A673 (cell line): ENCODE measurements around the gene RRAGD. TPM values are rescaled to one million over a fixed set of nuclear protein-coding genes. Genes with fewer than 3 reads are reported as not detected.

Experiments
- BruUV-seq: library from RNA; stranded (reverse); fragments of 400-500 nt; replicated peaks from 2 replicates; lab custom pipeline; 2021; lab: Mats Ljungman, UMichigan
- CTCF ChIA-PET: fragments of 300-600 bp; sonication (Branson Sonifier 250); formaldehyde crosslinking; loops from one replicate; lab custom pipeline; 2022; ENCODE audit warnings: antibody characterized with exemption; lab: Charles Lee
- POLR2A ChIA-PET: fragments of 300-600 bp; sonication (Branson Sonifier 250); formaldehyde crosslinking; loops from one replicate; lab custom pipeline; 2022; ENCODE audit warnings: antibody characterized with exemption; ENCODE audit not compliant: low non-redundant PET; lab: Charles Lee
- DNase-seq: peaks from one replicate; pipeline ENCODE4 v3.0.0-alpha.2; 2015; ENCODE audit warnings: low spot score
- H3K27ac ChIP-seq: fragments of 200-600 bp; sonication (generic); 2 replicates; pipeline ENCODE4 v1.5.1; 2016; ENCODE audit warnings: mixed run types, low read depth, mild to moderate bottlenecking, mixed read lengths, antibody characterized with exemption, low read length; ENCODE audit not compliant: poor library complexity, severe bottlenecking
- H3K27me3 ChIP-seq: fragments of 200-600 bp; sonication (generic); replicated peaks from 2 replicates; pipeline ENCODE4 v1.6.1; 2017; ENCODE audit warnings: mixed run types, low read depth, mild to moderate bottlenecking, mixed read lengths, antibody characterized with exemption, low read length; ENCODE audit not compliant: insufficient read depth, poor library complexity
- H3K36me3 ChIP-seq: fragments of 200-600 bp; sonication (generic); 2 replicates; pipeline ENCODE4 v1.6.1; 2016; ENCODE audit warnings: mixed run types, mild to moderate bottlenecking, mixed read lengths, antibody characterized with exemption, low read length; ENCODE audit not compliant: insufficient read depth, poor library complexity, severe bottlenecking
- H3K4me1 ChIP-seq: fragments of 200-600 bp; sonication (generic); 2 replicates; pipeline ENCODE4 v1.6.1; 2017; ENCODE audit warnings: mixed run types, mild to moderate bottlenecking, mixed read lengths, antibody characterized with exemption, low read length; ENCODE audit not compliant: insufficient read depth, poor library complexity, severe bottlenecking
- H3K4me3 ChIP-seq: fragments of 200-600 bp; sonication (generic); 2 replicates; pipeline ENCODE4 v1.5.1; 2016; ENCODE audit warnings: low read depth, mixed run types, mild to moderate bottlenecking, mixed read lengths, low read length; ENCODE audit not compliant: poor library complexity, severe bottlenecking
- H3K9me3 ChIP-seq: fragments of 200-600 bp; sonication (generic); 2 replicates; pipeline ENCODE4 v1.6.1; 2016; ENCODE audit warnings: mixed run types, low read depth, mild to moderate bottlenecking, mixed read lengths, antibody characterized with exemption, low read length; ENCODE audit not compliant: poor library complexity, severe bottlenecking
- EZH2 ChIP-seq: fragments of 200-600 bp; sonication (generic); IDR thresholded peaks from 2 replicates; pipeline ENCODE4 v1.6.1; 2017; ENCODE audit warnings: borderline replicate concordance, low read depth, mild to moderate bottlenecking, mixed read lengths, antibody characterized with exemption, low read length; ENCODE audit not compliant: poor library complexity, severe bottlenecking
- intact Hi-C: fragments of 100-400 bp; cut with micrococcal nuclease; formaldehyde crosslinking; loops from one replicate; pipeline ENCODE4 v1.10.0; 2022; ENCODE audit not compliant: unreplicated experiment
- total RNA-seq: library from RNA; stranded (reverse); gene quantifications from 2 replicates; pipeline ENCODE4 v1.2.3, GENCODE V29; 2021
- TF ChIP-seq, protein P1 (sequence below): fragments of 300-800, 200-600 bp; sonication (generic); conservative IDR thresholded peaks from 2 replicates; pipeline ENCODE4 v1.5.1; 2017; ENCODE audit warnings: low read depth, mild to moderate bottlenecking, antibody characterized with exemption, low read length, moderate library complexity, mixed read lengths

Gene RRAGD
- total RNA-seq, 1 experiment from 2014 or later: 9.5 TPM

DNA sequence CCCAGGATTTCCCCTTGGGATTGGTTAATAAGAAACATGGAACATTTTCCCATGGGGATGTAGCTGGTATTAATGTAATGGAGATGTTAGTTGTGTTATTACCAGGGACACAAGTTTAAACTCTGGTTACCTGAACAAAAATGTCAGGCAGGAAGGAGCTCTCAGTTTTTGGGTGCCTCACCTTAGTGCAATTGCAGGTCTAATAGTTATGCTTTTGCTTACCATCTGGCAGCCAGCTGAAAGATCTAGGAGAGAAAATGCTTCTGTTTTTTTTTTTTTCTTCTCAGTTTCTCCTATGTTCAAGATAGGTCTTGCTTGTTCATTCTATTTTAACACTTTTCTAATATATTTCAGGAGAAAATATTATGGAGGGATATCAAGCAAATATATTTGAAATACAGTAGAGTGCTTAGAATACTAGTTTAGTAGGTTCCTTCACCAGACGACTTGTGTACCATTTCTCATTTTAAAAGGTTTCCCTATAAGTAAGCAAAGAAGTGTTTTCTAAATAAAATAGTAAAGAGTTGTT is 55.4 kb downstream of the RRAGD start:
- BruUV-seq: no TSS peak
- intact Hi-C loops: no loop called here
- DNase-seq: no peak
- Histone ChIP-seq H3K4me1 (peaks cover 13% of the 10 kb centered on the region), H3K27me3 (no peaks in the 10 kb centered on the region), H3K27ac (no peak overlapping the region), H3K36me3 (no peaks in the 10 kb centered on the region), H3K4me3 (no peak overlapping the region), H3K9me3 (no peaks in the 10 kb centered on the region)
- ChIA-PET POLR2A (no interaction called here), CTCF (interaction anchor here (0.7 kb wide), 1 partner anchor 252 kb away, joined by 3 read pairs; no protein-coding TSS in a partner anchor)
- TF ChIP-seq, protein P1, sequence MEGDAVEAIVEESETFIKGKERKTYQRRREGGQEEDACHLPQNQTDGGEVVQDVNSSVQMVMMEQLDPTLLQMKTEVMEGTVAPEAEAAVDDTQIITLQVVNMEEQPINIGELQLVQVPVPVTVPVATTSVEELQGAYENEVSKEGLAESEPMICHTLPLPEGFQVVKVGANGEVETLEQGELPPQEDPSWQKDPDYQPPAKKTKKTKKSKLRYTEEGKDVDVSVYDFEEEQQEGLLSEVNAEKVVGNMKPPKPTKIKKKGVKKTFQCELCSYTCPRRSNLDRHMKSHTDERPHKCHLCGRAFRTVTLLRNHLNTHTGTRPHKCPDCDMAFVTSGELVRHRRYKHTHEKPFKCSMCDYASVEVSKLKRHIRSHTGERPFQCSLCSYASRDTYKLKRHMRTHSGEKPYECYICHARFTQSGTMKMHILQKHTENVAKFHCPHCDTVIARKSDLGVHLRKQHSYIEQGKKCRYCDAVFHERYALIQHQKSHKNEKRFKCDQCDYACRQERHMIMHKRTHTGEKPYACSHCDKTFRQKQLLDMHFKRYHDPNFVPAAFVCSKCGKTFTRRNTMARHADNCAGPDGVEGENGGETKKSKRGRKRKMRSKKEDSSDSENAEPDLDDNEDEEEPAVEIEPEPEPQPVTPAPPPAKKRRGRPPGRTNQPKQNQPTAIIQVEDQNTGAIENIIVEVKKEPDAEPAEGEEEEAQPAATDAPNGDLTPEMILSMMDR: no peak
- TF ChIP-seq EZH2: no peak

DNA sequence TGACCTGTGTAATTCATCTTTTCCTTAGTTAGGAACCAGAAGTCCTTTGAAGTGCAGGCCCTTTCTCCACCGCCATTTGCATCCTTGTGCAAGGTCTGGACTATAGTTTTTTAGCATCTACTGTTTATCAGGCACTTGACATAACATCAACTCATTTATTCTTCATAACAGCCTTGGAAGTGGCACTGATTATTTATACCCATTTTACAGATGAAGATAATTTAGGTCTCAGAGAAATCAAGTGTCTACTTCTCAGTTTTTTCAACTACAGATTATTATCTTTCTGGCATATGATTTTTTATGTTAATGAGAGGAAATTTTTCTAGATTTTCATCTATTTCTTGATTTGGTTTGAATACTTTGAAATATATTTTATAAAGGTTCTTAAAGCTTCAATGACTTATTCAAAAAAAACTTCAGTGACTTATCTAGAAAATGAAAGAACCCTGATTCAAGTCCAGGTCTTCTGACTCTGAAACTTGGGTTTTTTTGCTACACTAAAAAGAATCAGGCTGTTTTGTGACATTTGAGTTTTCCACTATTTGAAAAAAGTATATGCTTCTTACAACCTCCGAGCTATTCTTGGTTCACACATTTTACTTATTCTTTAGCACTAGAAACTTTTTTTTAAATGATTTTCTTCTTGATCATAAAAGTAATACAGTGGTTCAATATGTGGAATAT is 56.4 kb downstream of the RRAGD start:
- BruUV-seq: no TSS peak
- Histone ChIP-seq H3K4me1 (peaks cover 18% of the 10 kb centered on the region), H3K27me3 (no peaks in the 10 kb centered on the region), H3K9me3 (no peaks in the 10 kb centered on the region), H3K27ac (no peak overlapping the region), H3K4me3 (no peak overlapping the region), H3K36me3 (no peaks in the 10 kb centered on the region)
- no peak for DNase-seq
- intact Hi-C loops: no loop called here
- POLR2A ChIA-PET: no interaction called here
- CTCF ChIA-PET: no interaction called here
- TF ChIP-seq, protein P1: no peak
- TF ChIP-seq EZH2: no peak

DNA sequence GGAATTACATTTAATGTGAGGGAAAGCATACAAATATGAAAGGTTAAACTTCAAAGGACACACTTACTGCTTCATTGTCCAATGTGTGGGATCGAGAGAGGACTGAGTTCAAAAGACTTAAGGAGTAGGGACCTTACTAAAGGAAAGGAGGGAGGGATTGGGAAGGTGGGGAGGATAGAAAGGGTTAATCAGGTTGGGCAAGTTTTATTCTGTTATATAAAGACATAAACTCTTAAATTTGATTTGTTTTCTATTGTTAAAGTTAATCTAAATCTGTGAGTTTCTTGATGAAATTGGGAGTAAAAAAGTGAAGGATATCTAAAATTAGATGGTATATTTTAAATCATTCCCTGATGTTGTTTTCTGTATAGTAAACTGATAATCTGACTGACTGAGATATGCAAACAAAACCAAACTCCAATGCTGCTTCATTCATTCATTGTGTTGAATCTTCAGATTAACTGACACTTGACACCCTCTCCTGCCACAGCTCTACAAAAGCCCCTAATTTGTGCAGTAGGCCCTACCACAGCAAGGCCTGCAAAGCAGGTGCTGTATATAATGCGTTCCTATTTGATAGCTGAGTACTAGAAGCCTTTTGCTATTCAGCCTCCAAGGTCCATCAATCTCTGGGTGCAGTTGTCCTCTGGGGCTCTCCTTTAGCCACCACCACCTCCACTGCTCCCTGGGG is 58.2 kb downstream of the RRAGD start:
- TF ChIP-seq EZH2: no peak
- TF ChIP-seq, protein P1: no peak
- no peak overlapping the region for H3K27ac ChIP-seq

More for the DNA sequence above, 58.2 kb downstream of the RRAGD start:
- H3K27me3 ChIP-seq: no peaks in the 10 kb centered on the region
- POLR2A ChIA-PET: interaction anchor here (0.6 kb wide), 1 partner anchor 9 kb away, joined by 3 read pairs; no protein-coding TSS in a partner anchor
- H3K36me3 ChIP-seq: no peaks in the 10 kb centered on the region
- CTCF ChIA-PET: no interaction called here
- BruUV-seq: no TSS peak
- intact Hi-C loops: loop anchor here (5.0 kb wide), 1 partner anchor 57 kb away; no protein-coding TSS in a partner anchor
- H3K4me3 ChIP-seq: no peak overlapping the region
- H3K9me3 ChIP-seq: no peaks in the 10 kb centered on the region
- DNase-seq: peak; percentile 36
- H3K4me1 ChIP-seq: peaks cover 25% of the 10 kb centered on the region
